CD1c-positive myeloid dendritic cell (primary cell): ENCODE measurements around the gene MAP3K20.

ENCODE experiments used
- DNase-seq: peaks from one replicate; pipeline ENCODE4 v3.0.0-alpha.2; 2016; ENCODE audit errors: extremely low spot score

MAP3K20 gene

DNA sequence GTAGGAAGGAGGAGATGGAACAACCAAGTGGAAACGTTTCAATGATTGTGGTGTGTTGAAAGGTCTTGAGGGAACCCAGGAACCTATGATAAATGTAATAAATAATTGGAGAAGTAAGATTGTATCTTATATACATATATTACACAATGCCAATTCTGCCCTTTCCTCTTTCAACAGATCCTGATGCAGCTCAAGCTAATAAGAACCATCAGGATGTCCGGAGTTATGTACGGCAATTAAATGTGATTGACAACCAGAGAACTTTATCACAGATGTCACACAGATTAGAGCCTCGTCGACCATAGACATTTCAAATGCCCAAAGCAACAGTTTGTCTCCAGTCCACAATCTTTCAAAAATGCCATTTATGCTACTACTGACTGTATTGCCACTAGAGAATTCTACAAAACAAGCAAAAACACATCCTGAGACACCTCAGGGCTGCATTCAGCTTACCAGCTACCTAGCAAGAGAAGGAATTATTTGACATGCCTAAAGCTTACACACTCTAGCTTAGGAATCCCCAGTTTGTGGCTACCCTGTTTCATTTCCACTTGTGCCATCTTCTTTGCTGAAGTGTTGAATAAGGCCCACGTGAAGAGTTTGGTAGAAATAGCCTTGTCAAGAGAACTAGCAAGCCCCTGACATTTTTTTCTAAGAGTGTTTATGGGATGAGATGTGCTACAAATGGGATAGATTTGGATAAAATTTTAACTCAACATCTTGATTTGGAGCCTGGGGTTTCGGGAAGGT, 24.0 kb upstream of the MAP3K20 start:
- DNase-seq: peak; percentile 54

DNA sequence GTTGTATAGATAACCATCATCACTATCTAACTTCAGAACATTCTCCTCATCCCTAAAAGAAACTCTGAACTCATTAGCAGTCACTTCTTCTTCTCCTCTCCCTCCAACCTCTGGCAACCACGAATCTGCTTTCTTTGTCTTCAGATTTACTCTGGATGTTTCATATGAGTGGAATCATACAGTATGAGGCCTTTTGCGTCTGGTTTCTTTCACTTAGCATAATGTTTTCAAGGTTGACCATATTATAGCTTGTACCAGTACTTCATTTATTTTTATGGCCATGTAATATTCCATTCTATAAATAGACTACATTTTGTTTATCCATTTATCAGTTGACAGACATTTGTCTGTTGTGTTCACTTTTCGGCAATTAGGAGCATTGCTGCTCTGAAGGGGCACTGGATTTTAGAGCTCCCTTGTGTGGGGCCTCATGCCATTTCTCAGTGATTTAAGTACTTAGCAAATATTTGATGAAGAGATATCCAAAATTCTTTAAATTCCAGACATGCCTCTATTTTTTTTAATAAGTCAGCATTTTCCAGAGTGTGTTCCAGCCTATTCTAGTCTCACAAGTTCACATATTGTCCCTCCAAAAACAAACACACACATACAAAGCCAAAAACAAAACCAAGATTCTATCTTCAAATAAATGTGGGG, 22.5 kb upstream of the MAP3K20 start:
- DNase-seq: no peak

GRCh38 chr2:173054466-173054865, 21.2 kb upstream of the MAP3K20 start:
- no peak for DNase-seq

GRCh38 chr2:173056705-173057364, 18.8 kb upstream of the MAP3K20 start:
- DNase-seq: peak; percentile 52

DNA sequence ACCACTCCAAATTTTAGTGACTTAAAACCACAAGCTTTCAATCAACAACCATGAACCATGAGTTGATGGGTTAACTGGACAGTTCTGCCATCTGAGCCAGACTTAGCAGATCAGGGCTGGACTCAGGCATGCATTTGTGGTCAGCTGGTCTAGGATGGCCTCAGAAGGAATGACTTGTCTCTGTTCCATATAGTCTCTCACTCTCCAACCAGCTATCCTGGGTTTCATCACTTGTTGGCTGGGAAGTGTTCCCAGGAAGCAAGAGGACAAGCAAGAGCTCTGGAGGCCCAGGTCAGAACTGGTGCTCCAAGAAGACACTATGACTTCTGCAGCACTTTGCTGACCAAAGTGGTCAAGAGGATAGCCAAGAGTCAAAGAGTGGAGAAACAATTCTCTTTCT, 17.5 kb upstream of the MAP3K20 start:
- DNase-seq: no peak

DNA sequence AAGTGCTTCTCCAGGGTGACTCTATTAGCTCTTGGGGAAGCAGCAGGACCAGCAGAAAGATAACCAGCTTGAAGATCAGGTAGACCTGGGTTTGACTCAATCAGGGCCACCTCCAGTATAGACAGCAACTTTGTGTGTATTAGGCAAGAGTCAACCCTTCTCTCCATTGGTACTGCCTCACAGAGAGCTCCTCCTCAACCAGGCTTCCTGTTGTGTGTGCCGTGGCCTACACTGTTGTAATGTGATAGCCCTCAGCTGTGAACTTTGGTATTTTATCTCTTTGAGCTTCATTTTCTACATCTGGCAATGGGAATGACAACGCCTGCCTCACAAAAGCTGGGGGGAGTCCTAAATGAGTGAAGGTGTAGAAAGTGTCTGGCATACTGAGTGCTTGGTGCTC, 17.0 kb upstream of the MAP3K20 start:
- no peak for DNase-seq

GRCh38 chr2:173059292-173059691, 16.4 kb upstream of the MAP3K20 start:
- peak; percentile 22 for DNase-seq

GRCh38 chr2:173059971-173060461, 15.6 kb upstream of the MAP3K20 start:
- peak; percentile 64 for DNase-seq

DNA sequence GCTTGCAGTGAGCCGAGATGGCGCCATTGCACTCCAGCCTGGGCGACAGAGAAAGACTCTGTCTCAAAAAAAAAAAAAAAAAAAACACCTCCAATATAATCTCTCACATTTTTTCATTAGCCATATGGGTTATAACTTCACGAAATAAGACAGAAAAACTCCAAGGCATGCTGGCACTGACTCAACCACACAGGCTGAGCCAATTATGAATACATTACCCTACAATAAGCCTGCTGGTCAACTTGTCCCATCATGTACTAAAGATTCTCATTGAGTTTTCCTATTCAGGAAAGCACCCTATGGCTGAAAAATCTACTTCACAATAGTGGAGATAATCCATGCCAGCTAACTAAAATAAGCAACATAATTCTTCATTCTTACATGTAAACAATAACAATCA, 12.8 kb upstream of the MAP3K20 start:
- DNase-seq: no peak

DNA sequence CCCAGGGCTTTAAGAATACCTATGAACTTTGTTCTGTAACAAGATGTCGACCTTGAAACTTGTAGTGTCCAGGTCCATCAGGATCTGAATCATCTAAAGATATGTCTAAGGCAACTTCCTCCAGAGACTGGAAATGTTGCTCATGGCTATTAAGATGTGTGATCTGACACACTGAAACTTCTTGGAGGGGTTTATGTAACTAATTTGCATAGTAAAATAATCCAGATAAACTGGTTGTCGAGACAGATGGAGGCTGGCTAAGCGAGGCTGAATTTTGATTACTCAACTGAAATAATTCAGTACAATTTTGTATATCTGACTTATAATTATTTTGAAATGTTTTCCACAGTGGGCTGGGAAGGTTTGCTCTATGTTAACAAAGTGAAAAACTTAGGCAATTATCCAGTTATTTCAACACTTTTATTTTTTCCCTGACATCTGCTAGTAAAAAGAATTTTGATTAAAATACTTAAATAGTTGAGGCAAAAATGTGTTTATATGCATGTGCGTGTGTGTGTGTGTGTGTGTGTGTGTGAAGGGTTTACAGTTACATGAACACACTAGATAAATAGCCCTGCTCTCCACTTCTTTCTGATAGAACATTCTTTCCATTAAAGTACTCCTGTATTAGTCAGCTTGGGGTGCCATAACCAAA, 11.4 kb upstream of the MAP3K20 start:
- no peak for DNase-seq

- no peak for DNase-seq
Measured at GRCh38 chr2:173066887-173067676, 8.6 kb upstream of the MAP3K20 start.

- DNase-seq: no peak
Measured at GRCh38 chr2:173075056-173075780, 428 bp upstream of the MAP3K20 start.

GRCh38 chr2:173076581-173077345, 1.1 kb downstream of the MAP3K20 start:
- DNase-seq: no peak

DNA sequence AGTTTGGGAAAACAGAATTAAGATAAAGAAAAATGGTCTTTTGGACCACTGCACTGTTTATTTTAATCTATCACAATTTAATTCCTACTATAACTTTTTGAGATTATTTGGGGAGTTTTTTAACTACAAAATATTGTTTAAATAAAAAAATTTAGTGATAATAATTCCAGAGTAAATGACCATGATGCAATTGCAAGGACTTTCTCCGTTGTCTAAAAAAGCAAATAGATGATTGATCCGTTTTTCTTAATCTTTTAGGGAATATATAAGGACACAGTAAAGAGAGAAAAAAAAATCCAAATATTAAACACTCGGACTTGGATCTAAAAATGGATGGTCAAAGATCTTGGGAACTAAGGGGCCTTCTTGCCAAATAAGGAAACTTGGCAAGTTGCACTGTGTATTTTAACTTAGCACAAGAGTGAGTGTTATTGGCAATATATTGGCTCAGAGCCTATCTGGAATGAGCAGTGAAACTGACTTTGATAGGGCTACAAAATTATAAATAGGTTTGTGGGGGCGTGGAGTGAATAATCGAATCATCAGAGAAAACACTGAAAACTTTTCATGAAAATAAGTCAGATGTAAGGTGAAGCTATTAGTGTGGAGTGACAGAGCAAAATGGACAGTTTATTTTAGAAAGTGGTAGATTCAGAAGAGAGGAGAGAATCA, 2.0 kb downstream of the MAP3K20 start:
- no peak for DNase-seq

DNA sequence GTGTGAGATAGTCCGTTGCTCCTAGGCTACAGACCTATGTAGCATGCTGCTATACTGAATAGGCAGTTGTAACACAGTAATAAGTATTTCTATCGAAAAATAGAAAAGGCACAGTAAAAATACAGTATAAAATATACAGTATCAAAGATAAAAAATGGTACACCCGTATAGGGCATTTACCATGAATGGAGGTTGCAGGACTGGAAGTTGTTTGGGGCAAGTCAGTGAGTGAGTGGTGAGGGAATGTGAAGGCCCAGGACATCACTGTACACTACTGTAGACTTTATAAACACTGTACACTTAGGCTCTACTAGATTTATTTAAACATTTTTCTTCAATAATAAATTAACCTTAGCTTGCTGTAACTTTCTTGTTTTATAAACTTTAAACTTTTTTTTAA, 3.5 kb downstream of the MAP3K20 start:
- no peak for DNase-seq

DNA sequence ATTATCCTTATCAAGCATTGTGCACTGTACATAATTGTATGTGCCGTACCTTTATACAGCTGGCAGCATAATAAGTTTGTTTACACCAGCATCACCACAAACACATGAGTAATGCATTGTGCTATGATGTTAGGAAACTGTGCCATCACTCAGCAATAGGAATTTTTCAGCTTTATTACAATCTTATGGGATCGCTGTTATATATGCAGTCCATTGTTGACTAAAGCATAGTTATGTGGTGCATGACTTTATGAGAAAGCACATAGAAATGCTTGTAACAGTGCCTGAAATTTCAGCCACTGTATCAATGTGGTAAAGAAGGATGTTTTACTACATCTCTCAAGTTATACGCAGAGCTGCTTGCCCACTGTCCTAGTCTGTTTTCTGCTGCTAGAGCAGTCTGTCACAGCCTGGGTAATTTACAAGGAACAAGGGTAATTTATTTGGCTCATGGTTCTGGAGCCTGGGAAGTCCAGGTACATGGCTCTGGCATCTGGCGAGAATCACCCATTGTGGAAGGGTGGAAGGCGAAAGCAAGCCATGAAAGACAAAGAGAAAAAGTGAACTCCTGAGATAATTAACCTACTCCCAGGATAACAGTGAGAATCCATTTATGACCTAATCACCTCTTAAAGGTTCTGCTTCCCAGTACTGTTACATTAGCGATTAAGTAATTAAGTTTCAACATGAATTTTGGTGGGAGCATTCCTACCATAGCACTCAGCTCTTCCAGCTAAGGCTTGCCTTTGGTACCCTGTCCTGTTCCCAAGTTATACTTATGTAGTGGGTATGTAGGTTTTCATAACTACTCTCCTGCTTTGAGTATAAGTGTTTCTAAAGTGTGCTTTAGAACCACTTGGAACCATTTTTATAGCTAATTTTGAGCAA, 4.6 kb downstream of the MAP3K20 start:
- no peak for DNase-seq

DNA sequence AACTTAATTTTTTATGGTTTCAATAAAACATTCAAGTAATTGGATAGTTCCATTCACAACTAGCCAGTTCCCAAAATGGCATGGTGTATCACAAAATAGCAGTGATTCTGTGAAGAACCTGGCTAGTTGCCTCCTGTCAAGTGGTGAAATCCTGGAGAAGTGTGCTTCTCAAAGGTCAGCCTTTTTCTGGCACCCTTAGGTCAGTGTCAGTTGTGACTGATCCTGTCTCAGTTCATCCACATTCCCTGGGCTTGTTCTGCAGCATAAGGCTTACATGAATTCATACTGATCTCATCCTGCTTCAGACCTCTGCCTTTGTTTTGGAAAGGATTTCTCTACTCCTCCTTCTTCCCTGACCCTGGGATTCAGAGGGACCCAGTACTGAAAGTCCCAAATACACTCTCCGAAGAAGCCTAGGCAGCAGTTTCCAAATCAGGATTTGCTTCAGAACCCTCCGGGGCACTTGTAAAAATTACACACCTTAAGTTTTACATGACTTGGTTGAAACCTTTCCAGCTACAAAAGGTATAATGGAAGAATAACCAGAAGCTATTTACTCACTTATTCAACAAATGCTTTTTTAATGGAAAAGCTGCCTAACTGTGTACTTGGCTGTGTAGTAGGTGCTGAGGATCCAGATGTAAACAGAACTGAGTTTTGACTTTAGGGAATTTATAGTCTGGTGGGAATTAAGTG, 11.0 kb downstream of the MAP3K20 start:
- no peak for DNase-seq

GRCh38 chr2:173087214-173087581, 11.6 kb downstream of the MAP3K20 start:
- no peak for DNase-seq
